GM12865 (cell line): ENCODE data around the gene WDHD1.

Experiments used
- DNase-seq: peaks from one replicate; pipeline ENCODE4 v3.0.0; 2010; ENCODE audit warnings: low read depth
- H3K4me3 ChIP-seq: 2 replicates; pipeline ENCODE4 v1.5.1; 2011; ENCODE audit warnings: mild to moderate bottlenecking, low read depth, low read length, control low read depth
- TF ChIP-seq, protein P1 (sequence below): IDR thresholded peaks from 2 replicates; pipeline ENCODE4 v1.5.1; 2011; ENCODE audit warnings: low read length, control low read depth, low read depth, inconsistent platforms; ENCODE audit not compliant: insufficient read depth; ENCODE audit errors: missing control alignments

Gene WDHD1

DNA sequence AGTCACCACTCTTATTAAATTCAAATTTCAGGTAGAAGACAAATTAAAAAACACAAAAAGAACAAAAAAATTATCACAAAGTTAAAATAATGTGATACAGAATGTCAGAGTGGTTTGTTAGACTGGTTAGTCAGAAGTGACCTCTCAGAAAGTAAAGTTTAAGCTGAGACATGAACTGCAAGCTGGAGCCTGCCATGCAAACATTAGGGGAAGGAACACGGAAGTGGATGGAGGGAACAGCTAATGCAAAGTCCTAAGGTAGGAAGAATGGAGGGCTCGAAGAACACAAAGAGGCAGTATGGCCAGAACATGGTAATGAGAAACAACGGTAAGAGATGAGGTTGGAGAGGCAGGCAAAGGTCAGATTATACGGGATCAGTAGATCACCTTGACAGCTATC, 41.7 kb downstream of the WDHD1 start:
- TF ChIP-seq, protein P1, sequence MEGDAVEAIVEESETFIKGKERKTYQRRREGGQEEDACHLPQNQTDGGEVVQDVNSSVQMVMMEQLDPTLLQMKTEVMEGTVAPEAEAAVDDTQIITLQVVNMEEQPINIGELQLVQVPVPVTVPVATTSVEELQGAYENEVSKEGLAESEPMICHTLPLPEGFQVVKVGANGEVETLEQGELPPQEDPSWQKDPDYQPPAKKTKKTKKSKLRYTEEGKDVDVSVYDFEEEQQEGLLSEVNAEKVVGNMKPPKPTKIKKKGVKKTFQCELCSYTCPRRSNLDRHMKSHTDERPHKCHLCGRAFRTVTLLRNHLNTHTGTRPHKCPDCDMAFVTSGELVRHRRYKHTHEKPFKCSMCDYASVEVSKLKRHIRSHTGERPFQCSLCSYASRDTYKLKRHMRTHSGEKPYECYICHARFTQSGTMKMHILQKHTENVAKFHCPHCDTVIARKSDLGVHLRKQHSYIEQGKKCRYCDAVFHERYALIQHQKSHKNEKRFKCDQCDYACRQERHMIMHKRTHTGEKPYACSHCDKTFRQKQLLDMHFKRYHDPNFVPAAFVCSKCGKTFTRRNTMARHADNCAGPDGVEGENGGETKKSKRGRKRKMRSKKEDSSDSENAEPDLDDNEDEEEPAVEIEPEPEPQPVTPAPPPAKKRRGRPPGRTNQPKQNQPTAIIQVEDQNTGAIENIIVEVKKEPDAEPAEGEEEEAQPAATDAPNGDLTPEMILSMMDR = no peak
- H3K4me3 ChIP-seq = no peak overlapping the region
- DNase-seq = no peak

DNA sequence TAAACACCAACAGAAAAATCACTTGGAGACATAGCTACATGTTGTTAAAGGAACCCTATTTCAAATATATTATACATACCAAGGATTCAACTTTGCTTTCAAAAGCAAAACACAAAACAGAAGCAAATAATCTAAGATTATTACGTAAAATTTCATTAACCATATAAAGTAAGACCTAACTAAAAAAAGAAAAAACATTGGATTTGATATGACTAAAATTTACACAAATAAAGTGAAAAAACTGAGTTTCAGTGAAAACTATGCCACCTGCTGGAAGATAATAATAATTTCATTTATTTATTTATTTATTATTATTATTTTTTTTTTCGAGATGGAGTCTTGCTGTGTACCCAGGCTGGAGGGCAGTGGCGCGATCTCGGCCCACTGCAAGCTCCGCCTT, 45.2 kb downstream of the WDHD1 start:
- no peak for DNase-seq
- TF ChIP-seq, protein P1 = no peak
- no peak overlapping the region for H3K4me3 ChIP-seq

DNA sequence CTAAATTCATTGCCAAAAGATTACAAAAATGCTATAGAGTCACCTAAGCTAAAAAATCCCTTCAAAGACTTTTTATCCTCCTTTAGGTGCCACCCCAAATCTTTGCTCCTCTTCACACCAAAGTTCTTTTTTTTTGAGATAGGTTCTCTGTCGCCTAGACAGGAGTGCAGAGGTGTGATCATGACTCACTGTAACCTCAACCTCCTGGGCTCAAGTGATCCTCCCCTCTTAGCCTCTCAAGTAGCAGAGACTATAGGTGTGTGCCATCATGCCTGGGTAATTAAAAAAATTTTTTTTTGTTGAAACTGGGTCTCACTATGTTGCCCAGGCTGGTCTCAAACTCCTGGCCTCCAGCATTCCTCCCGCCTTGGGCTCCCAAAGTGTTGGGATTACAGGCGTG, 47.9 kb downstream of the WDHD1 start:
- no peak for DNase-seq
- H3K4me3 ChIP-seq = no peak overlapping the region
- TF ChIP-seq, protein P1 = no peak

DNA sequence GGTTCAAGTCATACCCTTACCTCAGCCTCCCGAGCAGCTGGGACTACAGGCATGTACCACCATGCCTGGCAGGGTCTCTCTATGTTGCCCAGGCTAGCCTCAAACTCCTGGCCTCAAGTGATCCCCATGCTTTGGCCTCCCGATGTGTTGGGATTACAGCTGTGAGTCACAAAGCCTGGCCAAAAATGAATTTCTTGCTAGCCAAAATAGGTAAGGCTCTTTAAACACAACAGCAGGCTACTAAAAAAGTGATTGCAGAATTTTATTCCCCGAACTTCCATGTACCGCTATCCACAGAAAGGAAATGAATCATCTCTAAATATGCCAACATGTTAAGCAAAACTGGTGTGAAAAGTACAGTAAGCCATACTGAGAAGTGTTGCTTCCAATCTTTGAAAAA, 50.6 kb downstream of the WDHD1 start:
- TF ChIP-seq, protein P1 = no peak
- DNase-seq = no peak
- H3K4me3 ChIP-seq = no peak overlapping the region

DNA sequence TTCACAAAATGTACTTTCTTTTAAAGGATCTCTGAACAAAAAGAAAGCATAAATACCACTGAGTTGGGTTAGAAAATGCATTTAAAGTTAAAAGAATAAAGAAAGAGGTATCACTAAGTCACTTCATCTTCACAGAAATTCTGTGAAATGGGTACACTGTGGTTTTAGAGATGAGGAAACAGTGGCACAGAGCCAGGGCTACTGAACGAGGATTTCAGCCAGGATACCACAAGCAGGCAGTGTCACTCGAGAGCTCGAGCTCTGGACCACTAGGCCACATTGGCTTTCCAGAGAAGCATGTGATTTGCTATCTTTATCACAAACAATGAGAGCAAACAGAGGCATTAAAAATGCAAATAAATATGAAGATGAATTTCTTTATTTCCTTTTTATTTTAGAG, 51.0 kb downstream of the WDHD1 start:
- TF ChIP-seq, protein P1 = no peak
- H3K4me3 ChIP-seq = no peak overlapping the region
- DNase-seq = no peak

DNA sequence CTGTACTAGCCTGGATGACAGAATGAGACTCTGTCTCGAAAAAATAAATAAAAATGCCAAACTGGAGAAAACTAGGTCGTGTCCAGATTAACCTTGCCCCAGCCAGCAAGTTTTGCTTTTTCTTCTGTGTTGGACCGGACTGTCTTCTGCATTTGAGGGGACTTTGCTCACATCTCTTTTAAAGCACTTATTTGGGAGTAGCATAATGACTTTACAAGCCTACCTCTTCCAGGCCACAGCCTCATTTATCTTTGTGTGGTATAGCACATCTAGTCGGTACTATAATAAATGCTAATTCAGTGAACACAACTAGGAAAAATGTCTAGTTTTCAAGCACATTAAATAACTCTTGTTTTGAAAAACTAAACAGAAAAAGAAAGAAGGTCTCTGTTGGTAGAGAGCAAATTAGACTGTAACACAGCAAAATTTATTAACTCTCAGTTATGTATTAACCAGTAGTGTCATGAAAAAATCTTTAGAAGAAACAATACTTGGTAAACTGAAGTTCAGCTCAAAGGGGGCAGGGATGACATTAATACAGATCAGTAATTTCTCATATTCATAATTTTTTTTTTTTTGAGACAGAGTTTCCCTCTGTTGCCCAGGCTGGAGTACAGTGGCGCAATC, 52.0 kb downstream of the WDHD1 start:
- no peak for DNase-seq
- TF ChIP-seq, protein P1 = no peak
- no peak overlapping the region for H3K4me3 ChIP-seq

DNA sequence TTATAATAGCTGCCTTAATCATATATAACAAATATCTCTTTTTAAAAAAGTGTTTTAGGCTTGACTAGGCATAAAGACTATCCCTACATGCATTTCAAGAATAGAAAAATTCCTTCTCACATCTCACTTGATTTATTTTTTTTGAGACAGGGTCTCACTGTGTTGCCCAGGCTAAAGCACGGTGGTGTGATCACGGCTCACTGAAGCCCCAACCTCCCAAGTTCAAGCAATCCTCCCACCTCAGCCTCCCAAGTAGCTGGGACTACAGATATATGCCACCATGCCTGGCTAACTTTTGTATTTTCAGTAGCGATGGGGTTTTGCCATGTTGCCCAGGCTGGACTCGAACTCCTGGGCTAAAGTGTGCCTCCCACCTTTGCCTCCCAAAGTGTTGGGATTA, 59.4 kb downstream of the WDHD1 start:
- H3K4me3 ChIP-seq = no peak overlapping the region
- TF ChIP-seq, protein P1 = no peak
- DNase-seq = no peak
